Endothelial cell of umbilical vein (primary cell): Measurements from ENCODE around the gene AURKA. TPM values are rescaled to one million over a fixed set of nuclear protein-coding genes. Genes with fewer than 3 reads are reported as not detected.

Experiments used
- BruUV-seq: library from RNA; stranded (reverse); fragments of 400-500 nt; replicated peaks from 2 replicates; lab custom pipeline; 2021; lab: Mats Ljungman, UMichigan
- CTCF ChIA-PET: fragments of 300-600, 350-600 bp; sonication (Branson Sonifier 250); formaldehyde crosslinking; loops from one replicate; lab custom pipeline; 2021; ENCODE audit warnings: antibody characterized with exemption, inconsistent platforms; lab: Charles Lee
- POLR2A ChIA-PET: fragments of 300-600, 350-600 bp; sonication (Branson Sonifier 250); formaldehyde crosslinking; loops from one replicate; lab custom pipeline; 2021; ENCODE audit warnings: antibody characterized with exemption, inconsistent platforms; lab: Charles Lee
- DNase-seq: peaks from one replicate; pipeline ENCODE4 v3.0.0-alpha.2; 2011; ENCODE audit warnings: low read depth, low spot score
- FAIRE-seq: peaks from 2 replicates; lab custom pipeline; 2011; peaks lifted over from hg19 to GRCh38; lab: Jason Lieb, UNC
- H2AFZ ChIP-seq: 2 replicates; pipeline ENCODE4 v1.6.0; 2012; ENCODE audit warnings: low read depth, low read length, control low read depth, inconsistent platforms
- H3K27ac ChIP-seq: 2 replicates; pipeline ENCODE4 v1.5.1; 2011; ENCODE audit warnings: low read depth, mild to moderate bottlenecking, control low read depth, low read length, moderate library complexity; ENCODE audit not compliant: insufficient read depth
- H3K27me3 ChIP-seq, 2 experiments: 2 replicates each; pipeline versions ENCODE4 v1.6.0 to v1.6.1; 2011; ENCODE audit warnings: low read length in 2 of 2, mixed read lengths in 1 of 2; ENCODE audit not compliant: control insufficient read depth in 2 of 2, insufficient read depth in 2 of 2
- H3K36me3 ChIP-seq, 2 experiments: 2 replicates in 1 of 2; 3 replicates in 1 of 2; pipeline ENCODE4 v1.5.1; 2011; ENCODE audit warnings: low read length in 2 of 2, mild to moderate bottlenecking in 1 of 2, moderate library complexity in 1 of 2; ENCODE audit not compliant: control insufficient read depth in 2 of 2, insufficient read depth in 2 of 2; ENCODE audit errors: extremely low read depth in 1 of 2
- H3K4me1 ChIP-seq: 3 replicates; pipeline ENCODE4 v1.5.1; 2011; ENCODE audit warnings: mild to moderate bottlenecking, low read length; ENCODE audit not compliant: control insufficient read depth, insufficient read depth; ENCODE audit errors: extremely low read depth
- H3K4me2 ChIP-seq: 2 replicates; pipeline ENCODE4 v1.6.1; 2011; ENCODE audit warnings: low read length, control low read depth, mixed read lengths; ENCODE audit not compliant: insufficient read depth
- H3K4me3 ChIP-seq, 3 experiments: fragments of 200-600 bp in 1 of 3; sonication (generic), shearing (Covaris generic) in 1 of 3; replicated peaks in 1 of 3; 2 replicates each; pipeline ENCODE4 v1.5.1; 2011 to 2016; ENCODE audit warnings: control low read depth in 3 of 3, low read length in 3 of 3, mild to moderate bottlenecking in 2 of 3, inconsistent platforms in 1 of 3, low read depth in 1 of 3, moderate library complexity in 1 of 3; ENCODE audit not compliant: insufficient read depth in 1 of 3
- H3K79me2 ChIP-seq: 2 replicates; pipeline ENCODE4 v1.6.0; 2012; ENCODE audit warnings: low read length, inconsistent platforms; ENCODE audit not compliant: control insufficient read depth, insufficient read depth
- H3K9ac ChIP-seq: replicated peaks from 2 replicates; pipeline ENCODE3; 2011; ENCODE audit warnings: low read length, control low read depth; ENCODE audit not compliant: insufficient read depth; ENCODE audit errors: extremely low read depth
- H3K9me1 ChIP-seq: replicated peaks from 3 replicates; pipeline ENCODE4 v1.6.0; 2011; ENCODE audit warnings: mild to moderate bottlenecking, low read length; ENCODE audit not compliant: control insufficient read depth, insufficient read depth; ENCODE audit errors: extremely low read depth
- H3K9me3 ChIP-seq: replicated peaks from 2 replicates; pipeline ENCODE4 v1.5.1; 2012; ENCODE audit warnings: low read length, inconsistent platforms; ENCODE audit not compliant: control insufficient read depth, insufficient read depth
- H4K20me1 ChIP-seq: replicated peaks from 2 replicates; pipeline ENCODE3; 2011; ENCODE audit warnings: mild to moderate bottlenecking, low read length; ENCODE audit not compliant: control insufficient read depth, insufficient read depth; ENCODE audit errors: extremely low read depth
- GATA2 ChIP-seq: IDR thresholded peaks from 2 replicates; pipeline ENCODE4 v1.7.0; 2011; ENCODE audit warnings: low read depth, mild to moderate bottlenecking, moderate library complexity, mixed read lengths, low read length; ENCODE audit not compliant: insufficient read length, insufficient read depth
- JUN ChIP-seq: IDR thresholded peaks from 2 replicates; pipeline ENCODE4 v1.6.1; 2011; ENCODE audit warnings: borderline replicate concordance, low read depth; ENCODE audit not compliant: insufficient read length, insufficient read depth
- MAX ChIP-seq: IDR thresholded peaks from 2 replicates; pipeline ENCODE4 v1.6.1; 2011; ENCODE audit not compliant: insufficient read depth, insufficient read length
- POLR2AphosphoS5 ChIP-seq: IDR thresholded peaks from 2 replicates; pipeline ENCODE4 v1.6.1; 2012; ENCODE audit warnings: low read depth, mild to moderate bottlenecking, control low read depth, low read length, moderate library complexity; ENCODE audit not compliant: insufficient read depth
- dilution Hi-C: fragments of 300-500 bp; cut with MboI; formaldehyde crosslinking; loops from one replicate; pipeline ENCODE4 v1.15.0; 2019; ENCODE audit warnings: low sequenced_read_pairs; ENCODE audit not compliant: extremely low pct_ligation_motif_present
- intact Hi-C: fragments of 100-400 bp; cut with micrococcal nuclease; formaldehyde crosslinking; loops from one replicate; pipeline ENCODE4 v1.10.0; 2022
- polyA plus RNA-seq, 4 experiments: library from polyadenylated mRNA; depleted of rRNA in 3 of 4; stranded (reverse) in 3 of 4; unstranded in 1 of 4; fragments of >200 nt; gene quantifications; 2 replicates each; pipeline versions ENCODE4 v1.2.1 to v1.2.3, GENCODE V29; 2011 to 2012; ENCODE audit warnings: missing spikeins in 1 of 4
- total RNA-seq: library from RNA; stranded (reverse); gene quantifications from 2 replicates; pipeline ENCODE4 v1.2.3, GENCODE V29; 2021

AURKA gene
- total and polyA plus RNA-seq, 2 donors (not counting 3 experiments of a cell fraction or from before 2014, with no cell fraction given), result 33.1 to 56.9 TPM

GRCh38 chr20:56360133-56360907, 31.7 kb downstream of the AURKA start:
- Histone ChIP-seq H3K79me2 (peaks cover 2% of the 10 kb centered on the region), H3K9ac (peak overlapping the region; percentile 71), H3K27me3 (peaks cover 3 to 4% of the 10 kb centered on the region in 2 experiments), H3K4me2 (peak overlapping the region; percentile 75), H3K27ac (peak overlapping the region; percentile 59), H3K4me1 (peaks cover 6% of the 10 kb centered on the region), H3K4me3 (peak overlapping the region in 2 of 3 experiments; percentile 62 to 73), H3K36me3 (no peaks in the 10 kb centered on the region), H4K20me1 (no peaks in the 10 kb centered on the region), H2AFZ (peak overlapping the region; percentile 91), H3K9me1 (no peaks in the 10 kb centered on the region), H3K9me3 (no peaks in the 10 kb centered on the region)
- no peak for TF ChIP-seq POLR2AphosphoS5
- TF ChIP-seq JUN, result no peak
- no peak for TF ChIP-seq GATA2
- no peak for TF ChIP-seq MAX
- DNase-seq (no peak), FAIRE-seq (no peak)
- dilution Hi-C loops, result no loop called here
- intact Hi-C loops, result no loop called here
- TSS peak; percentile 42 for BruUV-seq
- CTCF ChIA-PET, result interaction anchor here (0.6 to 1.0 kb wide), 4 partner anchors 12 to 59 kb away, joined by 3 to 5 read pairs (median 4); partner anchors contain the start of genes AURKA and CSTF1
- POLR2A ChIA-PET, result no interaction called here
